ENCODE results near the gene NEUROD2.

Gene NEUROD2

GRCh38 chr17:39607851-39608130 lies at the start of gene NEUROD2:
NEUROD2 (minus strand) TSS chr17:39607920; CDS start chr17:39606599, 1,321 bp downstream.
- DNase-seq = no peak

GRCh38 chr17:39655105-39655504 lies 47.4 kb upstream of the NEUROD2 start:
- no peak for DNase-seq

- DNase-seq = no peak
These were observed 46.1 kb upstream of the NEUROD2 start for GRCh38 chr17:39653662-39654331.

GRCh38 chr17:39653316-39653661 lies 45.6 kb upstream of the NEUROD2 start:
- no peak for DNase-seq

GRCh38 chr17:39652587-39653315 lies 45.0 kb upstream of the NEUROD2 start:
- no peak for DNase-seq

GRCh38 chr17:39651923-39652586 lies 44.3 kb upstream of the NEUROD2 start:
- no peak for DNase-seq

- no peak for DNase-seq
These were observed 42.4 kb upstream of the NEUROD2 start for GRCh38 chr17:39650121-39650579.

- DNase-seq = no peak
These were observed 41.1 kb upstream of the NEUROD2 start for GRCh38 chr17:39648616-39649366.

GRCh38 chr17:39647256-39647655 lies 39.5 kb upstream of the NEUROD2 start:
- no peak for DNase-seq

GRCh38 chr17:39643271-39643670 lies 35.6 kb upstream of the NEUROD2 start:
- DNase-seq = no peak

GRCh38 chr17:39642291-39643074 lies 34.8 kb upstream of the NEUROD2 start:
- no peak for DNase-seq

GRCh38 chr17:39641883-39642282 lies 34.2 kb upstream of the NEUROD2 start:
- no peak for DNase-seq

- DNase-seq = no peak
These were observed 33.4 kb upstream of the NEUROD2 start for GRCh38 chr17:39641097-39641496.

GRCh38 chr17:39640591-39641031 lies 32.9 kb upstream of the NEUROD2 start:
- no peak for DNase-seq

GRCh38 chr17:39639566-39640458 lies 32.1 kb upstream of the NEUROD2 start:
- DNase-seq = no peak

GRCh38 chr17:39639043-39639442 lies 31.3 kb upstream of the NEUROD2 start:
- no peak for DNase-seq

GRCh38 chr17:39638317-39638716 lies 30.6 kb upstream of the NEUROD2 start:
- DNase-seq = no peak

- DNase-seq = peak; percentile 90
These were observed 29.4 kb upstream of the NEUROD2 start, which contains the start of gene STARD3 for GRCh38 chr17:39636927-39637736. STARD3 (plus strand) TSS chr17:39637144; CDS start chr17:39653532, 16,388 bp downstream.

GRCh38 chr17:39636587-39636926 lies 28.8 kb upstream of the NEUROD2 start:
- no peak for DNase-seq

- DNase-seq = no peak
These were observed 28.0 kb upstream of the NEUROD2 start for GRCh38 chr17:39635614-39636176.
